VCaP (cell line): ENCODE data around the gene ARHGAP35.

ENCODE experiments used
- H3K27ac ChIP-seq: fragments of 450-650 bp; 2 replicates; pipeline ENCODE4 v1.5.1; 2017
- CTCF ChIP-seq: fragments of 450-650 bp; conservative IDR thresholded peaks from 2 replicates; pipeline ENCODE4 v1.5.1; 2017; ENCODE audit warnings: mild to moderate bottlenecking, moderate library complexity

Gene ARHGAP35

DNA sequence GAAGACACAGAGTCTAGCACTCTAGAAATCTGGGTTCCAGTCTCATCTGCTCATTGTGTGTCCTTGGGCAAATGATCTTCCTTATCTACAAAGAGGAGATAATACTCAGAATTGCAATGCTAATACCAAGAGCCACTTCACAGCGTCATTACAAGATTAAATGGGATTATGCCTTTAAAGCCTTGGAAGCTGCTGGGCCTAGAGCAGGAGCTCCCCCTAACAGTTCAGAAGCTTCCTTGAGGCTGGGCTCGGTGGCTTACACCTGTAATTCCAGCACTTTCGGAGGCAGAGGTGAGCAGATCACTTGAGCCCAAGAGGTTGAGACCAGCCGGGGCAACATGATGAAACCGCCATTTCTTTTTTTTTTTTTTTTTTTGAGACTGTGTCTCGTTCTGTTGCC lies 37.7 kb upstream of the ARHGAP35 start:
- no peak for TF ChIP-seq CTCF
- no peak overlapping the region for H3K27ac ChIP-seq

DNA sequence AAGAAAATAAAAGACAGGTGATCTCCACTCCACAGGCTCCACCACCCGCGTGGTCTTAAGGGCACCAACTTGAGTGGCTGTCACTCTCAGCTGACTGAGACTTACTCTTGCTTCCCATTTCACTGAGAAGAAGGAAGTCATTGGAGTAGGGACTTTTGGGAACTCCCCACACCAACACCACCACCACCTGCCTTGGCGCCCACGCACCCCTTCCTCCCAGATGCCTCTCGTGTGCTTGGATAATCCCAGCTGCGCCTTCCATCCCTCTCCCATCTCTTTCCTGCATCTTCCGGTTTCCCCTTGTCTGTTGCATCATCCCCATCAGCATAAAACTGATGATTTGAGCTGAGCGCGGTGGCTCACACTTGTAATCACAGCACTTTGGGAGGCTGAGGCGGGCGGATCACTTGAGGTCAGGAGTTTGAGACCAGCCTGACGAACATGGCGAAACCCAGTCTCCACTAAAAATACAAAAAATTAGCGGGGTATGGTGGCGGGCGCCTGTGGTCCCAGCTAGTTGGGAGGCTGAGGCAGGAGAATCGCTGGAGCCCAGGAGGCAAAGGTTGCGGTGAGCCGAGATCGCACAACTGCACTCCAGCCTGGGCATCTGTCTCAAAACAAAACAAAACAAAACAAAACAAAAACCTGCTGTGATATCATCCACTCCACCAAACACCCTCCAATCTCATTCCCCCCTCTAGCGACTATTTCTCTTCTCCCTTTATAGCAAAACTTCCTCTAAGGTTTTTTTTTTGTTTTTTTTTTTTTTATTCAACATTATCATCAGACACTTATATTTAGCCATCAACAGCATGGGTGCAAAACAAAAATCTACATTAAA lies 35.7 kb upstream of the ARHGAP35 start:
- TF ChIP-seq CTCF: no peak
- H3K27ac ChIP-seq: no peak overlapping the region

GRCh38 chr19:46825731-46826055 lies 35.1 kb upstream of the ARHGAP35 start:
- TF ChIP-seq CTCF: no peak
- H3K27ac ChIP-seq: 0 out of 2 replicates have a peak overlapping the region, but pooled peaks have one; percentile 55

DNA sequence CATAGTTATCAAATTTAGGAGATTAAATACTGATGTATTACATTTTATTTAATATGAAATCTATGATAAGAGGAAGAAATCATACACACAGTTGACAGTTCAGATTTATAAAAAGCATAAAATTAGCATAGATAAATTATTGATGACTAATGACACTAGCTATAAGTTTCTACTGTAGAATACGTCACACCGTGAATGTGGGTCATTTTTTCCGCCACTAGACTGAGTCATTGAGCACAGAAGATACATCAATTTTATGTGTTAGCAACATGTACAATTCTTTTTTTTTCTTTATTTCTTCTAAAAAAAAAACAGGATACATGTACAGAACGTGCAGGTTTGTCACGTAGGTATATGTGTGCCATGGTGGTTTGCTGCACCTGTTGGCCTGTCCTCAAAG lies 32.3 kb upstream of the ARHGAP35 start:
- peak overlapping the region; percentile 84; the same call in 1 of the 2 replicates for H3K27ac ChIP-seq
- no peak for TF ChIP-seq CTCF

DNA sequence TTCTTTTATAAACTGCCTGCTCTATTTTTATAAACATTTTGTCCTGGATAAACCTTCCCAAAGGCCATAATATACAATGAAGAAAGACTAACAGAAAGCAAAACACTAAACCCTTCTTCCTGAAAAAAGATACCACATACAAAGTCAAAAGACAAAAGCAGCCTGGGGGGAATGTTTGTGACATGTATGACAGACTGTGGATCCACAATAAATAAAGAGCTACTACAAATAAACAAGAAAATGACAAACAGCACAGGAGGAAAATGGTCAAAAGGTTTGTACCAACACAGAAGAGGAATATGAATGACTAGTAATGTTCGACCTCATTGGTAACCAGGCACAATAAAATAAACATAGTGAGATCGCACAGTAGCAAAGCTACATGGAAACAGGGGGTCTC lies 29.9 kb upstream of the ARHGAP35 start:
- H3K27ac ChIP-seq: peak overlapping the region; percentile 84

GRCh38 chr19:46834121-46834520 lies 26.7 kb upstream of the ARHGAP35 start:
- TF ChIP-seq CTCF: no peak
- no peak overlapping the region for H3K27ac ChIP-seq

More for the DNA sequence above, 29.9 kb upstream of the ARHGAP35 start:
- TF ChIP-seq CTCF: no peak

DNA sequence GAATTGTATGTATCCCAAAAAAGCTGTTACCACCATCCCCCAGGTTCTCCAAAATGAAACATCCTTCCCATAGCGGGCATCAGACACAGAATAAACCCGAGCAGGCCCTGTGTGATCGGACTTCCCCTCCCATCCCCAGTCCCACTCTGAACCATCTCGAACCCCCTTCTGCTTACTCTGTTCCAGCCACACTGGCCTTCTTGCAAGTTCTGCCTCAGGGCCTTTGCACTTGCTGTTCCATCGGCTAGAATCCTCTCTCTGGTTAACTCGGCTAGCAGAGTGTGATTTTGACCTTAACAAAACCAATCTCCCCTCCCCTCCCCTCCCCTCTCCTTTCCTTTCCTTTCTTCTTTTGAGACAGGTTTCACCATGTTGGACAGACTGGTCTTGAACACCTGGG lies 25.8 kb upstream of the ARHGAP35 start:
- TF ChIP-seq CTCF: no peak
- no peak overlapping the region for H3K27ac ChIP-seq
